GM18502 (cell line): ENCODE results near the gene POLN.
"Not testable (repeated sequence)": the region's sequence is repeated elsewhere in the genome, so short reads cannot be mapped to it uniquely, and the experiment has no call there.

Experiments used
- ATAC-seq: cut with Tn5 transposase; IDR thresholded peaks from one replicate; pipeline ENCODE4 v1.9.1; 2021; ENCODE audit warnings: mild to moderate bottlenecking; ENCODE audit not compliant: unreplicated experiment, poor library complexity

The POLN gene

GRCh38 chr4:2231082-2231481, 10.8 kb downstream of the POLN start:
- no peak for ATAC-seq

GRCh38 chr4:2226261-2226660, 15.7 kb downstream of the POLN start:
- ATAC-seq, result no peak

GRCh38 chr4:2222838-2223237, 19.1 kb downstream of the POLN start:
- ATAC-seq, result no peak

DNA sequence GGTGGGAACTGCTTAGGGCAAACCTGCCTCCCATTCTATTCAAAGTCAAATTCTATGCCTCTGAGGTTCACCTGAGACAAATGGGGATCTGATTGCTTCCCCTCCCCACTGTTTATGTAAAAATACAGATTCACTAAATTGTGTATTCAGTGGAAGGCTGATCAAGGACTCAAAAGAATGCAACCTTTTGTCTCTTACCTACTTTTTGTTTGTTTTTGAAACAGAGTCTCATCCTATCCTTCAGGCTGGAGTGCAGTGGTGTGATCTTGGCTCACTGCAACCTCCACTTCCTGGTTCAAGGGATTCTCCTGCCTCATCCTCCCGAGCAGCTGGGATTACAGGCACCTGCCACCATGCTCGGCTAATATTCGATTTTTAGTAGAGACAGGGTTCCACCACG, 20.5 kb downstream of the POLN start:
- not testable (repeated sequence) for ATAC-seq

GRCh38 chr4:2220016-2220630, 21.8 kb downstream of the POLN start:
- ATAC-seq, result peak; percentile 54

DNA sequence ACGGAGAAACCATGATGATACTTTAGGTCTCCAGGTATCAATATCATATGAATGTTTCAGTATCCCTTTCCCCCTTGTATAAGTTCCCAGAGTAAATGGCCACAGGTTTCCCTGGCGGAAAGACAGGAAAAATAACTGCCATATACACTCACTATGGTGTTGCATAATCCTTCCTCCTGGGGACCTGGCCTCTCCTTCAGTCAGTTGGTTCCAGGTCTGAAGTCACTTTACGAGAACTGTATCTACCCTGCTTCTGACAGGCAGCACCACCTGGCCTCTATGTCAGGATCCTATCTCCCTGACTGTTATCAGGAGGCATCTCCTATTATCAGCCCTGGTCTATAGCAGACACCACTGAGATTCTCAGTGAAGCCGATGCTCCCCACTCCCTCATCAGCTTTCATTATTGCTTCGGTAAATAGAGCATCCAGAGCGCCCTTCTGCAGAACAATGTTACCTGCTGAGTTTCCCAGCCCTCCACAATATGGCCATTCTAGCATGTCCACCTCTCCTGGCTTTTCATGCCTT, 22.6 kb downstream of the POLN start:
- ATAC-seq, result no peak

DNA sequence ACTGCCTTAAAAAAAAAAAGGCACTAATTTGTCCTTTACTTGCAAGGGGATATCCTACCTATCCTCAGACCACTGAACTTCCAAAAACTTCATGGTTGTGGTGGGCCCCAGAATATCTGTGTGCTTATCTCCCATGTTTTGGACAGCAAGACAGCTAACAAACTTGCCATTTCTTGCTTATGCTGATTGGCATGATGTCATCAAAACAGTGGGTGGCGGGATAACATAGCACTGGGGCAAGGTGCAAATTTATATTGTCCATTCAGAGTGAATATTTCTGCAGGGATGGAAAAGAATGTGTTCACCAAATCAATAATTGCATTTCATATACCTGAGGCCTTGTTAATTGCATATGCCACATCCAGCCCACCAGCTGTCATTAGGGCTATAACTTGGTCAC, 23.5 kb downstream of the POLN start:
- no peak for ATAC-seq

GRCh38 chr4:2217726-2218125, 24.2 kb downstream of the POLN start:
- no peak for ATAC-seq

- no peak for ATAC-seq
Measured at GRCh38 chr4:2212831-2213230, 29.1 kb downstream of the POLN start.

DNA sequence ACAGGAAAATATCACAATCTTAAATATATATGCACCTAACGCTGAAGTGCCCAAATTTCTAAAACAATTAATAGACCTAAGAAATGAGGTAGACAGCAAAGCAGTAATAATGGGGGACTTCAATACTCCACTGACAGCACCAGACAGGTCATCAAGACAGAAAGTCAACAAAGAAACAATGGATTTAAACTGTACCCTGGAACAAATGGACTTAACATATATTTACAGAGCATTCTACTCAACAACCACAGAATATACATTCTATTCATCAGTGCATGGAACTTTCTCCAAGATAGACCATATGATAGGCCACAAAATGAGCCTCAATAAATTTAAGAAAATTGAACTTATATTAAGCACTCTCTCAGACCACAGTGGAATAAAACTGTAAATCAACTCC, 39.1 kb downstream of the POLN start:
- not testable (repeated sequence) for ATAC-seq

GRCh38 chr4:2194496-2194895, 47.4 kb downstream of the POLN start:
- no peak for ATAC-seq

DNA sequence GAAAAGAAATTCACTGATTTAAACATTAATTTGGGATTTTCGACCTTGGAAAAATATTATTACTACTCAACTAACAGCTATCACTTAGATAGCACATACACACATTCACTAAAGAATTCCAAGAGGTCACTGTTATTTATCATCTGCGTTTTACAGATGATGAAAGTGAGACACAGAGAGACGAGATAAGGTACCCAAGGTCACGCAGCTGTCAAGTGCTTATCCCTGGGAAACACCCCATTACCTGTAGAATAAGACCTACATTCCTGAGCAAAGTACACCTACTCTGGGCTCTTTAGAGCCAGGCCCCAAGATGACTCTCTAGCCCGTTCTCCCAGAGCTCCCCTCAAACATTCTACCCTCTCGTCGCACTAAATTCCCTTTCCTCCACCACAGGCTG, 48.6 kb downstream of the POLN start:
- ATAC-seq, result no peak

DNA sequence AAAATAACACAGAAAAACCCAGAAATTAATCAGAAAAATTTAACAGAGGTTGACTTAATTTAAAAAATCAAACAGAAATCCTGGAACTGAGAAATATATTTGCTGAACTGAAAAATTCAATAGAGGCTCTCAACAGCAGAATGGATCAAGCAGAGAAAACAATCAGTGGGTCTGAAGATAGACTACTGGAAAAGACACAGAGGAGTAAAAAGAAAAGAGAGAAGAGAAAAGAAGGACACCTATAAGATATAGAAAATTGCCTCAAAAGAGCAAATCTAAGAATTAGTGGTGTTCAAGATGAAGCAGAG, 55.1 kb downstream of the POLN start:
- no peak for ATAC-seq

DNA sequence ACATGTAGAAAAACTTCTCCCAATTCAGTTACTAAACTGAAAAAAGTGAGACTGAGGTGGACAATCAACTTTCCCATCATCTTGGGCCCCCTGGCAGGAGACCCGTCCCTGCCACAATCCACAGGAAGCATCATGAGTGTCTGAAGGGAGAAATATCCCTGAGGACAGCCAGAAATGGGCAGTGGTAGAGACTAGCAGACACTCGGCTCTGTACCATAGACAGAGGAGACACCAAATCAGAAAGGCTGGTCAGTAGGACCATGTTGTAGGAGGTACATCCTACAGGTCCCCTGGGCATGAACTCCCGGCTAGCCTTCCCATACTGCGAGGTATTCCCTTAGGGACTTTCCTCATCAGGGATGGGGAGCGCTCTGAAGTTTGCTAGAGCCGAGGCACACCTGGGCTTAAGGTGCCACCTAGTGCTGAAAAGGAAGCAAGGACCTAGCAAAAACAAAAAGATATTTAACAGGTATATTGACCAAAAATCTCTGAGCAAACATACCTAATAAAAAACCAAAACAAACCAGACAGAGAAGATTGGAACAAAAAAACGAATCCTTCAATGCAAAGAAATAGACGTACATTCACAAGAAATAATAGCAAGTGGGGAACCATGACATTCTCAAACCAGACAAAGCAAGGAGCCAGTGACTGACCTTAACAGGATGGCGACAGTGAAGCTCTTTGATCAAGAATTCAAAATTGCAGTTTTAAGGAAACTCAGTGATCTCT, 55.6 kb downstream of the POLN start:
- no peak for ATAC-seq

DNA sequence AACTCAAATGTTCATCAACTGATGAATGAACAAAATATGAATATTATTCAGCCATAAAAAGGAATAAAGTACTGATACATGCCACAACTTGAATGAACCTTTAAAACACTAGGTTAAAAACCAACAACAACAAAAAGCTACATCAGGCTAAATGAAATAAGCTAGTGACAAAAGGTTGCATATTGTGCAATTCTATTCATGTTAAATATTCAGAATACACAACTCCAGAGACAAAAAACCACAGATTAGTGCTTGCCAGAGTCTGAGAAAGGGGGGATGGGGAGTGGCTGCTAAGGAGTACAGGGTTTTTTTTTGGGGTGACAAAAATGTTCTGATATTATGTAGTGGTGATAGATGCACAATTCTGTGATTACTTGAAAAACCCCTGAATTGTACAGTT, 58.5 kb downstream of the POLN start:
- ATAC-seq, result no peak

DNA sequence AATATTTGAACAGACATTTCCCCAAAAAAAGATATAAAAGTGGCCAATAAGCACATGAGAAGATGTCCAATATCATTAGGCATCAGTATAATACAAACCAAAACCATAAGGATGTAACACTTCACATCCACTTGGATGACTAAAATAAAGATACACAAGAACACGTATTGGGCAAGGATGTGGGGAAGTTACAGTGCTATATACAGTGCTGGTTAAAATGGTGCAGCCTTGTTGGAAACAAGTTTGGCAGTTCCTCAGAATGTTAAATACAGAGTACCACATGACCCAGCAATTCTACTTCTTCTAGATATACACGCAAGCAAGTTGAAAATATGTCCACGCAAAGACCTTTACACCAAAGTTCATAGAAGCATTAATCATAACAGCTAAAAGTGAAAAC, 58.9 kb downstream of the POLN start:
- ATAC-seq, result no peak

DNA sequence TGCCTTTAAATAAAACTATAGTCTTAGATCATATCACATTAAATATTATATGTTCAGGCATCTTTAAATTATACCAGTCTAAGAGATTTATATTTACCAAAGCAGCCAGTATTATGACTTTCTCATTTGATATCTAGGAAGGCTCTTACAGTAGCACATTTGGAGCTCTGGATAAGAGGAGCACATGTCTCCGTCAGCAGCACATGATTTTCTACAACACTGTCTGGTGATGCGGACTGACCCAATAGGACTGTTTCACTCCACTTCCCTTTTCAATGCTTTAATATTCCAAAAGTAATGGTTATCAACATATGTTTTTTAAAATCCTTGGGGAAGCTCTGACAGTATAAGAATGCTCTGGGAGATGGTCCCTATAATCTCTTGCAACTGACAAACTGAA, 61.5 kb downstream of the POLN start:
- no peak for ATAC-seq

- no peak for ATAC-seq
Measured at GRCh38 chr4:2179717-2180116, 62.2 kb downstream of the POLN start.

GRCh38 chr4:2178986-2179385, 62.9 kb downstream of the POLN start:
- ATAC-seq, result no peak

GRCh38 chr4:2177443-2178093, 64.4 kb downstream of the POLN start:
- ATAC-seq, result no peak

DNA sequence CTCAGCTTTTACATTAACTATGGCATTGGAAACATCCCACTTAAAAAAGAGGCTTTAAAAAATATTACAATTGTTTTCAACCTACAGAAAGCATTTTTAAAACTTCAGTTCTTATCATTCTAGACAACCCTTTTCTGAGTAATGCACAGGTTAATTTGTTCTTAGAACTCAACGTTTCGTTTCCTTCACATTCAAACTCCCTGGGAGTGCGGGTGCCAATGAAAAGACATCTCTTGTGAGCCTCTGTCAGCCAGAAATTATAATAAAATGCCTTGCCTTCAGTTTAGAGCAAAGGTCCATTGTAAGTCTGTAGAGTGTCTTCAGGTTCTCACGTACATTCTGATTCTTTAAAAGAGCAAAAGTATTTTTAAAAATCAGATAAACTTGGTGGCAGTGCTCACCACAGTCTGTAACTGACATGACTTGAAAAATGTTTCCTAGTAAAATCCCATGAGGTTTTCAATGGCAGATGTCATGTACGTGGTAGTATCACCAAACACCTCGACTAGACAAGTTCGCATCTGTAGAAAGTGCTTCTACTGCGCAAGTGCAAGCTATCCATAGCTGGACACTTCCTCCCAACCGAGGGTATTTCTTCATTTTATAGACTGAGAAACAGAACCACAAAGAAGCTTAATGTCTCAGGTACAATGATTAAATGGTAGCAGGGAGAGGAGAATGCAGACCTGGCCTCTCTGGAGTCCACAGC, 65.8 kb downstream of the POLN start:
- no peak for ATAC-seq
